ENCODE data around the gene MGAT4A. TPM values are rescaled to one million over a fixed set of nuclear protein-coding genes. Genes with fewer than 3 reads are reported as not detected.

Gene MGAT4A
- total RNA-seq, 2 donors from 2014 or later, result 13.2 to 37.4 TPM

DNA sequence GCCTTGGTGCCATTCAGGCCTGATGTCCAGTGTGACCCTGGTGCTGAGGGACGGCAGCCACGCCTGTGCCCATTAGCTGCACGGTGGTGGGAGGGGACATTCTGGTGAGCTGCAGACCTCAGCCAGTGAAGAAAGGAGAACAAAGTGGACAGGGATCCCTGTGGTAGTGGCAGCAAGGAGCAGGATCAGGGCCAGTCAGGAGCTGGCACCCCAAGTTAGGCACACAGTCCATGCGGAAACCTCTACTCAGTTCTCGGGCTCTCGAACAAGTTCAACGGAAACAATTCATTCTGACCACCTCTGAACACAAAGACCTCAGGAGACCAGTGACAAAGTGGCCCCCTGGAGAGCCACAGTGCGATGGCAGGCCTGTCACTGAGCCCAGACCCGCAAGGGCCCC is 152.7 kb downstream of the MGAT4A start:
- no peaks in the 10 kb centered on the region for H3K27me3 ChIP-seq
- H3K27ac ChIP-seq, result no peak overlapping the region
- no peak overlapping the region for H3K4me3 ChIP-seq
- peaks cover 29% of the 10 kb centered on the region for H3K36me3 ChIP-seq
- TF ChIP-seq, protein P1, sequence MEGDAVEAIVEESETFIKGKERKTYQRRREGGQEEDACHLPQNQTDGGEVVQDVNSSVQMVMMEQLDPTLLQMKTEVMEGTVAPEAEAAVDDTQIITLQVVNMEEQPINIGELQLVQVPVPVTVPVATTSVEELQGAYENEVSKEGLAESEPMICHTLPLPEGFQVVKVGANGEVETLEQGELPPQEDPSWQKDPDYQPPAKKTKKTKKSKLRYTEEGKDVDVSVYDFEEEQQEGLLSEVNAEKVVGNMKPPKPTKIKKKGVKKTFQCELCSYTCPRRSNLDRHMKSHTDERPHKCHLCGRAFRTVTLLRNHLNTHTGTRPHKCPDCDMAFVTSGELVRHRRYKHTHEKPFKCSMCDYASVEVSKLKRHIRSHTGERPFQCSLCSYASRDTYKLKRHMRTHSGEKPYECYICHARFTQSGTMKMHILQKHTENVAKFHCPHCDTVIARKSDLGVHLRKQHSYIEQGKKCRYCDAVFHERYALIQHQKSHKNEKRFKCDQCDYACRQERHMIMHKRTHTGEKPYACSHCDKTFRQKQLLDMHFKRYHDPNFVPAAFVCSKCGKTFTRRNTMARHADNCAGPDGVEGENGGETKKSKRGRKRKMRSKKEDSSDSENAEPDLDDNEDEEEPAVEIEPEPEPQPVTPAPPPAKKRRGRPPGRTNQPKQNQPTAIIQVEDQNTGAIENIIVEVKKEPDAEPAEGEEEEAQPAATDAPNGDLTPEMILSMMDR (IDR thresholded peaks at IDR 0.05), result no peak
- H3K9me3 ChIP-seq, result no peaks in the 10 kb centered on the region
- DNase-seq (ENCODE audit: low spot score), result peak; percentile 36
- no peaks in the 10 kb centered on the region for H3K4me1 ChIP-seq

DNA sequence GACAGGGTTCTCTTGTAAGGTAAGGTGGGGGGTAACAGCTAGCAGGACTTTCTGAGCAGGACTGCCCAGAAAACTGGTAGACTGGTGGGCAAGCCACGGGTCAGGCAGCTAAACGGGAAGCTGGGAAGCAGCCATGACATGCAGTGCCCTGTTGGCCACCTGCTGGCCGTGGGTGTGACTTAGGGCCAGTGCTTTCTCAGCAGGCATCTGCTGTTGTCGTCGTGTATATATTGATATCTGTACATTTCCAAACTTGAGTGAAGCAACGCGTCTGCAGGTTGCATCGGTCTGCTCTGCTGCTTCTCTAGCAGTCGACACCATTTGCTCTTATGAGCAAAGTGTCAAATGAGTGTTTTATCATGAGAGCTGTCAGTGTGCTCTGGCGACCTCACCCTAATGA is 153.6 kb downstream of the MGAT4A start:
- peak; percentile 48 for DNase-seq (ENCODE audit: low spot score)
- peaks cover 28% of the 10 kb centered on the region for H3K36me3 ChIP-seq
- no peaks in the 10 kb centered on the region for H3K9me3 ChIP-seq
- H3K4me1 ChIP-seq, result no peaks in the 10 kb centered on the region
- TF ChIP-seq, protein P1 (IDR thresholded peaks at IDR 0.05), result peak in 1 of 2 donors; percentile 51
- H3K27ac ChIP-seq, result no peak overlapping the region
- no peak overlapping the region for H3K4me3 ChIP-seq
- H3K27me3 ChIP-seq, result no peaks in the 10 kb centered on the region

DNA sequence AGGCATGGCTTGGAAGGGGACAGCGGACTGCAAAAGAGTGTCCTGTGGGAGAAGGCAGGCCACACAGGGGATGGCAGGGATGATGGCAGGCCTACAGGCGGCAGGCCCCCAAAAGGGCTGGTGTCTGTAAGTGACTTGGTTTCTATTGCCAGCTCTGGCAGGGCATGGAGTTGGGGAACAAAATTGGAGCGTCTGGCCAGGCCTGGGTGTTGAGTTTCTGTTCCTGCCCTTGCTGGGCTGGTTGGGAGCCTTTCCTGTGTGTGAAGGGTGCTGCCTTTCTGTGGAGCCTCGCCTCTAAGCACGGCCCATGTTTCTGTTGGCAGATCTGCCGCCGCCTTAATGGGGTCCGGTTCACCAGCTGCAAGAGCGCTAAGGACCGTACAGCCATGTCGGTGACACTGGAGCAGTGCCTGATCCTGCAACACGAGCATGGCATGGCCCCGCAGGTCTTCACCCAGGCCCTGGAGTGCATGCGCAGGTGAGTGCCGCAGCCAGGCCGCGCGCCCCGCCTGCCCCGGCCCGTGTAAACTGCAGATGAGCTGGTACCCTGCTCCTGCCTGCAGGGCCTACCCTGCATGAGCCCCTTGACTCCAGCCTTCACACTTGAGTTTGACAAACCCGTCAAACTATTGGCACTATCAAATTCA is 154.1 kb downstream of the MGAT4A start:
- DNase-seq (ENCODE audit: low spot score), result peak; percentile 38
- Histone ChIP-seq H3K36me3 (peaks cover 28% of the 10 kb centered on the region), H3K27ac (no peak overlapping the region), H3K4me3 (no peak overlapping the region), H3K27me3 (no peaks in the 10 kb centered on the region), H3K9me3 (no peaks in the 10 kb centered on the region), H3K4me1 (no peaks in the 10 kb centered on the region)
- TF ChIP-seq, protein P1 (IDR thresholded peaks at IDR 0.05), result no peak

DNA sequence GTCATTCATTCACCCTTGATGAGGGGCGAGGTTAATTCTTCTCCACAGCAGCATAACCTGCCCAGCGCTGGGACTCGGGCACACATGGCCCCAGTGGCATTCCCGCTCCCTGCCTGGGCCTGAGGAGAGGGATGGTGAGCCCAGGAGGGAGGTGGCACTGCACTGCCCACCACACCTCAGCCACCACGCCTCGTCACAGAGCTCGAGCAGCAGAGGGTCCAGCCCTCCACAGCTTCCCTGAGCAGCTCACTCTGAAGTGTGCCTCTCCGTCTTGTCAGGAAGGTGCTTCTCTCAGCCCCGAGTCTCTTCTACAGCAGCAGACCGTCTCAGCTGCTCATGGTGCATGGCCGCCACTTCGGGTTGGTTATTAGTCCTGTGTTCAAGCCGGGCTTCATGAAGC is 157.5 kb downstream of the MGAT4A start:
- no peak for DNase-seq (ENCODE audit: low spot score)
- H3K27ac ChIP-seq, result no peak overlapping the region
- no peaks in the 10 kb centered on the region for H3K4me1 ChIP-seq
- H3K27me3 ChIP-seq, result no peaks in the 10 kb centered on the region
- no peaks in the 10 kb centered on the region for H3K9me3 ChIP-seq
- H3K4me3 ChIP-seq, result no peak overlapping the region
- TF ChIP-seq, protein P1 (IDR thresholded peaks at IDR 0.05), result no peak
- H3K36me3 ChIP-seq, result peaks cover 27% of the 10 kb centered on the region

DNA sequence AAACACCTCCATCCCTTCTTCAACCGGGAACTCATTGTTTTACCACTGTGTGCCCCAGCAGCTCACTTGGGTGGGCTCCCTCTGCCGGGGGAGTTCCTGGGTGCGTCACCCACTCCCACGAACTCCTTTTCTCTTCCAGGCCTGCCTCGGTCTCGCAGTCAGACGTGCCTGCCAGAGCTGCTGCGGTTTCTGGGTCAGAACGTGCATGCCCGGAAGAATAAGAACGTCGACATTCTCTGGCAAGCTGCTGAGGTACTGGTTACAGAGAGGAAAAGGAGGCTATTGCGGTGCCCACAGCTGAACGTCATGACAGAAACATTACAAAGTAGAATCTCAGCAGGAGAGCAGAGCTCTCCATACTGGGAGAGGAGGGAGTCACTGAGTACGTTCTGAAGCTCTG is 158.3 kb downstream of the MGAT4A start:
- TF ChIP-seq, protein P1 (IDR thresholded peaks at IDR 0.05), result no peak
- Histone ChIP-seq H3K9me3 (no peaks in the 10 kb centered on the region), H3K4me1 (no peaks in the 10 kb centered on the region), H3K36me3 (peaks cover 25% of the 10 kb centered on the region), H3K4me3 (no peak overlapping the region), H3K27me3 (no peaks in the 10 kb centered on the region), H3K27ac (no peak overlapping the region)
- DNase-seq (ENCODE audit: low spot score), result no peak

DNA sequence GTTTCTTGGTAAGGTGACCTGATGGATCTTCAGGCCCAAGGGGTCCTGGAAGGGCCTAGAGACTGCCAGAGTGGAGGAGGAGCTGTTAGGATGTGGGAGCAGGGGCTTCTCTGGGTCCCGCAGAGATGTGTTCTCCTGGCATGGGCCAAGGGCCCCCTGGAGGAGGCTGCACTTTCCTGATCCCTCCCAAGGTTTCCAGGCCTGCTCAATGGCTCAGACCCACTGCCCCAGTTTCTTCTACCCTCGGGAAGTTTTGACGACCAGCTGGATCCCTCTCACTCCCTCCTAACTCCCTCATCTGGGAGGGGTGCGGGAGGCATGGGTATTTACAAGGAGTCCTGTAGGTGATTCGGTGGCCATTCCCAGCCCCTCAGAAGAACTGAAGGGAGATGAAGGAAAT is 158.7 kb downstream of the MGAT4A start:
- Histone ChIP-seq H3K4me3 (no peak overlapping the region), H3K36me3 (peaks cover 26% of the 10 kb centered on the region), H3K4me1 (no peaks in the 10 kb centered on the region), H3K27me3 (no peaks in the 10 kb centered on the region), H3K9me3 (no peaks in the 10 kb centered on the region), H3K27ac (no peak overlapping the region)
- TF ChIP-seq, protein P1 (IDR thresholded peaks at IDR 0.05), result no peak
- no peak for DNase-seq (ENCODE audit: low spot score)

Measured in right atrium auricular region (tissue), 2 donors.